ENCODE results near the gene LMX1B.

GRCh38 chr9:126693428-126693944, 79.8 kb downstream of the LMX1B start:
- TF ChIP-seq, protein P1, sequence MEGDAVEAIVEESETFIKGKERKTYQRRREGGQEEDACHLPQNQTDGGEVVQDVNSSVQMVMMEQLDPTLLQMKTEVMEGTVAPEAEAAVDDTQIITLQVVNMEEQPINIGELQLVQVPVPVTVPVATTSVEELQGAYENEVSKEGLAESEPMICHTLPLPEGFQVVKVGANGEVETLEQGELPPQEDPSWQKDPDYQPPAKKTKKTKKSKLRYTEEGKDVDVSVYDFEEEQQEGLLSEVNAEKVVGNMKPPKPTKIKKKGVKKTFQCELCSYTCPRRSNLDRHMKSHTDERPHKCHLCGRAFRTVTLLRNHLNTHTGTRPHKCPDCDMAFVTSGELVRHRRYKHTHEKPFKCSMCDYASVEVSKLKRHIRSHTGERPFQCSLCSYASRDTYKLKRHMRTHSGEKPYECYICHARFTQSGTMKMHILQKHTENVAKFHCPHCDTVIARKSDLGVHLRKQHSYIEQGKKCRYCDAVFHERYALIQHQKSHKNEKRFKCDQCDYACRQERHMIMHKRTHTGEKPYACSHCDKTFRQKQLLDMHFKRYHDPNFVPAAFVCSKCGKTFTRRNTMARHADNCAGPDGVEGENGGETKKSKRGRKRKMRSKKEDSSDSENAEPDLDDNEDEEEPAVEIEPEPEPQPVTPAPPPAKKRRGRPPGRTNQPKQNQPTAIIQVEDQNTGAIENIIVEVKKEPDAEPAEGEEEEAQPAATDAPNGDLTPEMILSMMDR (IDR thresholded peaks at IDR 0.05): no peak
- TF ChIP-seq POLR2A (IDR thresholded peaks at IDR 0.05): no peak
- no peak for TF ChIP-seq POLR2AphosphoS5 (IDR thresholded peaks at IDR 0.05)

All from upper lobe of left lung (tissue), 4 donors.